IMR-90 (cell line): Measurements from ENCODE around the gene KIF12. TPM values are rescaled to one million over a fixed set of nuclear protein-coding genes. Genes with fewer than 3 reads are reported as not detected.

Experiments used
- ATAC-seq: fragments of 200-7000 bp; cut with Tn5 transposase; 2 replicates; pipeline ENCODE4 v1.9.1; 2020; ENCODE audit warnings: low read depth, mild to moderate bottlenecking, moderate library complexity
- BruUV-seq: library from RNA; stranded (reverse); fragments of 400-500 nt; replicated peaks from 2 replicates; lab custom pipeline; 2021; lab: Mats Ljungman, UMichigan
- CTCF ChIA-PET: fragments of 300-600 bp; formaldehyde crosslinking; extraction: SDS; loops from one replicate; lab custom pipeline; 2021; ENCODE audit warnings: antibody characterized with exemption; lab: Yijun Ruan, JAX
- POLR2A ChIA-PET: fragments of 300-600 bp; sonication (Branson Sonifier 250); formaldehyde crosslinking; loops from one replicate; lab custom pipeline; 2022; ENCODE audit warnings: antibody characterized with exemption; ENCODE audit not compliant: unreplicated experiment; lab: Charles Lee
- DNase-seq: peaks from one replicate; pipeline ENCODE4 v3.0.0; 2013
- H2AFZ ChIP-seq: replicated peaks from 2 replicates; pipeline ENCODE3; 2013; ENCODE audit warnings: low read length, mild to moderate bottlenecking; ENCODE audit not compliant: poor library complexity
- H2AK5ac ChIP-seq: 2 replicates; pipeline ENCODE4 v1.6.1; 2013; ENCODE audit warnings: low read depth, low read length, inconsistent platforms
- H2AK9ac ChIP-seq: replicated peaks from 2 replicates; pipeline ENCODE3; 2013; ENCODE audit warnings: mild to moderate bottlenecking, low read depth, low read length, moderate library complexity; ENCODE audit not compliant: poor library complexity
- H2BK120ac ChIP-seq: 2 replicates; pipeline ENCODE4 v1.6.1; 2013; ENCODE audit warnings: low read depth, low read length, inconsistent platforms
- H2BK15ac ChIP-seq: 3 replicates; pipeline ENCODE4 v1.6.1; 2013; ENCODE audit warnings: low read depth, low read length, inconsistent platforms
- H2BK20ac ChIP-seq: 2 replicates; pipeline ENCODE4 v1.6.1; 2013; ENCODE audit warnings: low read depth, mild to moderate bottlenecking, inconsistent platforms, low read length, moderate library complexity
- H2BK5ac ChIP-seq: 2 replicates; pipeline ENCODE4 v1.6.1; 2013; ENCODE audit warnings: mild to moderate bottlenecking, low read depth, low read length, inconsistent platforms; ENCODE audit not compliant: poor library complexity, severe bottlenecking
- H3K14ac ChIP-seq: replicated peaks from 2 replicates; pipeline ENCODE4 v1.6.1; 2013; ENCODE audit warnings: low read depth, low read length, inconsistent platforms
- H3K18ac ChIP-seq: 2 replicates; pipeline ENCODE4 v1.6.1; 2013; ENCODE audit warnings: low read depth, low read length, control low read depth
- H3K23ac ChIP-seq: 2 replicates; pipeline ENCODE4 v1.6.1; 2013; ENCODE audit warnings: low read depth, low read length, inconsistent platforms
- H3K27ac ChIP-seq: 2 replicates; pipeline ENCODE4 v1.5.1; 2013; ENCODE audit warnings: mild to moderate bottlenecking, control low read depth, low read length; ENCODE audit not compliant: insufficient read depth
- H3K27me3 ChIP-seq: 2 replicates; pipeline ENCODE4 v1.6.1; 2013; ENCODE audit warnings: low read length; ENCODE audit not compliant: control insufficient read depth, insufficient read depth
- H3K36me3 ChIP-seq: 2 replicates; pipeline ENCODE4 v1.6.1; 2013; ENCODE audit warnings: low read length, mixed read lengths; ENCODE audit not compliant: control insufficient read depth, insufficient read depth
- H3K4ac ChIP-seq: 2 replicates; pipeline ENCODE4 v1.6.1; 2013; ENCODE audit warnings: low read depth, low read length, inconsistent platforms
- H3K4me1 ChIP-seq: 2 replicates; pipeline ENCODE4 v1.6.1; 2013; ENCODE audit warnings: low read length, mixed read lengths; ENCODE audit not compliant: control insufficient read depth, insufficient read depth
- H3K4me2 ChIP-seq: 2 replicates; pipeline ENCODE4 v1.6.1; 2013; ENCODE audit warnings: low read depth, mild to moderate bottlenecking, control low read depth, low read length, moderate library complexity
- H3K4me3 ChIP-seq: 2 replicates; pipeline ENCODE4 v1.5.1; 2013; ENCODE audit warnings: low read depth, mild to moderate bottlenecking, control low read depth, low read length, moderate library complexity; ENCODE audit not compliant: insufficient read depth
- H3K56ac ChIP-seq: 2 replicates; pipeline ENCODE4 v1.6.1; 2013; ENCODE audit warnings: low read length, inconsistent platforms; ENCODE audit not compliant: insufficient read depth; ENCODE audit errors: extremely low read depth
- H3K79me1 ChIP-seq, 2 experiments: 2 replicates each; pipeline ENCODE4 v1.6.1; 2013; ENCODE audit warnings: low read length in 2 of 2, inconsistent platforms in 1 of 2, low read depth in 1 of 2
- H3K9ac ChIP-seq: 2 replicates; pipeline ENCODE4 v1.6.1; 2013; ENCODE audit warnings: low read depth, low read length, control low read depth
- H3K9me1 ChIP-seq: 2 replicates; pipeline ENCODE4 v1.6.1; 2013; ENCODE audit warnings: low read length, inconsistent platforms; ENCODE audit not compliant: insufficient read depth
- H3K9me3 ChIP-seq: 2 replicates; pipeline ENCODE4 v1.6.1; 2013; ENCODE audit warnings: low read length; ENCODE audit not compliant: control insufficient read depth, insufficient read depth
- H4K20me1 ChIP-seq: 2 replicates; pipeline ENCODE4 v1.6.1; 2013; ENCODE audit warnings: low read length, inconsistent platforms; ENCODE audit not compliant: insufficient read depth
- H4K5ac ChIP-seq: 2 replicates; pipeline ENCODE4 v1.6.1; 2013; ENCODE audit warnings: mild to moderate bottlenecking, low read depth, low read length, control low read depth
- H4K8ac ChIP-seq, 2 experiments: 2 replicates each; pipeline ENCODE4 v1.6.1; 2013; ENCODE audit warnings: low read depth in 2 of 2, low read length in 2 of 2, control low read depth in 1 of 2, inconsistent platforms in 1 of 2
- H4K91ac ChIP-seq: 2 replicates; pipeline ENCODE4 v1.6.1; 2013; ENCODE audit warnings: low read depth, low read length, inconsistent platforms; ENCODE audit not compliant: insufficient read depth
- CEBPB ChIP-seq: IDR thresholded peaks from 2 replicates; pipeline ENCODE4 v1.6.1; 2012; ENCODE audit warnings: low read depth, low read length, improper control_type of control experiment
- CHD1 ChIP-seq: IDR thresholded peaks from 2 replicates; pipeline ENCODE4 v1.6.1; 2012; ENCODE audit warnings: low read depth, low read length, improper control_type of control experiment
- CTCF ChIP-seq: conservative IDR thresholded peaks from 2 replicates; pipeline ENCODE4 v1.5.1; 2012; ENCODE audit warnings: mild to moderate bottlenecking, low read depth, low read length, improper control_type of control experiment
- FOS ChIP-seq: fragments of 150-350 bp; IDR thresholded peaks from 2 replicates; pipeline ENCODE4 v1.6.1; 2016; ENCODE audit warnings: low read depth, low read length
- MAZ ChIP-seq: IDR thresholded peaks from 2 replicates; pipeline ENCODE4 v1.6.1; 2012; ENCODE audit warnings: low read depth, mild to moderate bottlenecking, low read length, improper control_type of control experiment, moderate library complexity, borderline replicate concordance
- NFE2L2 ChIP-seq: fragments of 150-350 bp; IDR thresholded peaks from 2 replicates; pipeline ENCODE4 v1.6.1; 2016; ENCODE audit warnings: low read depth, mild to moderate bottlenecking, low read length
- RAD21 ChIP-seq: IDR thresholded peaks from 2 replicates; pipeline ENCODE4 v1.6.1; 2012; ENCODE audit warnings: low read length, improper control_type of control experiment
- RFX5 ChIP-seq: IDR thresholded peaks from 2 replicates; pipeline ENCODE4 v1.8.0; 2012; ENCODE audit warnings: low read depth, mild to moderate bottlenecking, low read length, moderate library complexity
- SMC3 ChIP-seq: fragments of 150-350 bp; IDR thresholded peaks from 2 replicates; pipeline ENCODE4 v1.6.1; 2016; ENCODE audit warnings: low read depth, mild to moderate bottlenecking, antibody characterized with exemption, low read length, moderate library complexity
- WGBS, 2 experiments: methylation state at CpG; one replicate each; pipeline versions ENCODE4 v1.1.5 to v1.1.7; 2013; ENCODE audit warnings: missing lambda C conversion rate in 2 of 2; ENCODE audit not compliant: insufficient read length in 1 of 2; ENCODE audit errors: extremely low coverage in 2 of 2; 5-methylcytosine and 5-hydroxymethylcytosine counted together
- dilution Hi-C: fragments of 300-500 bp; cut with HindIII; formaldehyde crosslinking; loops from one replicate; pipeline ENCODE4 v1.14.3; 2018; ENCODE audit warnings: low sequenced_read_pairs; ENCODE audit not compliant: unreplicated experiment
- in situ Hi-C: fragments of 300-500 bp; cut with MboI; formaldehyde crosslinking; loops from 3 replicates; pipeline ENCODE4 v1.14.3; 2019; ENCODE audit warnings: low sequenced_read_pairs, inconsistent platforms, mixed read lengths
- intact Hi-C: fragments of 100-400 bp; cut with micrococcal nuclease; formaldehyde crosslinking; loops from 2 replicates; pipeline ENCODE4 v1.10.0; 2022
- polyA plus RNA-seq, 3 experiments: library from polyadenylated mRNA; depleted of rRNA; stranded (reverse); fragments of >200 nt; gene quantifications; 2 replicates each; pipeline ENCODE4 v1.2.3, GENCODE V29; 2012; ENCODE audit warnings: low replicate concordance in 1 of 3
- total RNA-seq: library from RNA; depleted of rRNA; stranded (reverse); fragments of >200 nt; gene quantifications from 2 replicates; pipeline ENCODE4 v1.2.3, GENCODE V29; 2012
- TF ChIP-seq, protein P1 (sequence below): fragments of 150-350 bp; IDR thresholded peaks from 2 replicates; pipeline ENCODE4 v1.6.1; 2017; ENCODE audit warnings: mild to moderate bottlenecking, antibody characterized with exemption, low read length, low read depth
- TF ChIP-seq, protein P2 (sequence below): fragments of 150-350 bp; IDR thresholded peaks from 2 replicates; pipeline ENCODE4 v1.6.1; 2016; ENCODE audit warnings: low read depth, mild to moderate bottlenecking, low read length, moderate library complexity, borderline replicate concordance

The KIF12 gene
- total and polyA plus RNA-seq, 2 of the 4 experiments (the other 2 are of a cell fraction): not detected

GRCh38 chr9:114099669-114100270 is 678 bp upstream of the KIF12 start:
- no peak overlapping the region for H3K14ac ChIP-seq
- H4K20me1 ChIP-seq: no peaks in the 10 kb centered on the region
- no peak overlapping the region for H2BK5ac ChIP-seq
- no peaks in the 10 kb centered on the region for H3K4me1 ChIP-seq
- BruUV-seq: no TSS peak
- H2AK9ac ChIP-seq: no peak overlapping the region
- no peak for DNase-seq
- H2AFZ ChIP-seq: no peak overlapping the region
- POLR2A ChIA-PET: no interaction called here
- dilution Hi-C loops: no loop called here
- H4K91ac ChIP-seq: no peak overlapping the region
- no peak overlapping the region for H3K4me3 ChIP-seq
- H2BK20ac ChIP-seq: no peak overlapping the region
- WGBS, 2 experiments: 80% methylated on average over 1 of the region's 2 CpGs; no CpG with 5 or more reads in 1 of the 2 experiments
- in situ Hi-C loops: no loop called here
- H3K9me3 ChIP-seq: peaks cover 16% of the 10 kb centered on the region
- H3K23ac ChIP-seq: no peak overlapping the region
- H3K4ac ChIP-seq: no peak overlapping the region
- no peak overlapping the region for H3K18ac ChIP-seq
- CTCF ChIA-PET: interaction anchor here (0.9 to 2.6 kb wide), 4 partner anchors 8 to 200 kb away, joined by 3 to 6 read pairs (median 4); no protein-coding TSS in a partner anchor
- no peak overlapping the region for H4K8ac ChIP-seq
- H3K79me1 ChIP-seq: no peaks in the 10 kb centered on the region
- no peak for ATAC-seq
- no peak overlapping the region for H3K27ac ChIP-seq
- no peak overlapping the region for H2AK5ac ChIP-seq
- no peak overlapping the region for H4K5ac ChIP-seq
- H3K36me3 ChIP-seq: no peaks in the 10 kb centered on the region
- H3K27me3 ChIP-seq: peaks cover 60% of the 10 kb centered on the region
- no peak overlapping the region for H2BK15ac ChIP-seq
- H3K4me2 ChIP-seq: no peak overlapping the region
- TF ChIP-seq CEBPB (no peak), RAD21 (no peak), MAZ (no peak), SMC3 (no peak), RFX5 (no peak), NFE2L2 (no peak), CHD1 (no peak), FOS (no peak), CTCF (no peak)
- TF ChIP-seq, protein P1, sequence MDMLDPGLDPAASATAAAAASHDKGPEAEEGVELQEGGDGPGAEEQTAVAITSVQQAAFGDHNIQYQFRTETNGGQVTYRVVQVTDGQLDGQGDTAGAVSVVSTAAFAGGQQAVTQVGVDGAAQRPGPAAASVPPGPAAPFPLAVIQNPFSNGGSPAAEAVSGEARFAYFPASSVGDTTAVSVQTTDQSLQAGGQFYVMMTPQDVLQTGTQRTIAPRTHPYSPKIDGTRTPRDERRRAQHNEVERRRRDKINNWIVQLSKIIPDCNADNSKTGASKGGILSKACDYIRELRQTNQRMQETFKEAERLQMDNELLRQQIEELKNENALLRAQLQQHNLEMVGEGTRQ: no peak
- TF ChIP-seq, protein P2, sequence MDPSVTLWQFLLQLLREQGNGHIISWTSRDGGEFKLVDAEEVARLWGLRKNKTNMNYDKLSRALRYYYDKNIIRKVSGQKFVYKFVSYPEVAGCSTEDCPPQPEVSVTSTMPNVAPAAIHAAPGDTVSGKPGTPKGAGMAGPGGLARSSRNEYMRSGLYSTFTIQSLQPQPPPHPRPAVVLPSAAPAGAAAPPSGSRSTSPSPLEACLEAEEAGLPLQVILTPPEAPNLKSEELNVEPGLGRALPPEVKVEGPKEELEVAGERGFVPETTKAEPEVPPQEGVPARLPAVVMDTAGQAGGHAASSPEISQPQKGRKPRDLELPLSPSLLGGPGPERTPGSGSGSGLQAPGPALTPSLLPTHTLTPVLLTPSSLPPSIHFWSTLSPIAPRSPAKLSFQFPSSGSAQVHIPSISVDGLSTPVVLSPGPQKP: no peak
- H3K9me1 ChIP-seq: no peaks in the 10 kb centered on the region
- intact Hi-C loops: no loop called here
- no peak overlapping the region for H2BK120ac ChIP-seq
- H3K56ac ChIP-seq: no peak overlapping the region
- H3K9ac ChIP-seq: no peak overlapping the region
